ENCODE data around the gene SFR1.

DNA sequence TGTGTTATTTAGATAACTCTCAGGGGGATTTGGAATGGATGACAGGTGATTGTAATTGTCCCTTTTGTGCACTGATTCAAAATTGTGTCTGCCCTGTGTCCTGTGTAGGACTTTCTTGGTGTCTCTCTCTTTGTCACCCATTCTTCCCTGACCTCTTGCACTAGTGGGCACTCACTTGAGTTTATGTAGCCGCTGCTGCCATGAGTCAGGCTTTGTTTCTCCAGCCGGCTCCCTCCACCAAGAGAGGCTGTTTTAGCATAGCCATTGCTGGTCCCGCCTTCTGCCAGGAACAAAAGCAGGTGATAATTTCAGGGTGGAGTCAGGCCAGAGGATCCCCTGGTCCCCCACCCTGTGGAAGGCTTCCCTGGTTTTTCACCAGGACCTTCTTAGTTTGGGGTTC is 44.7 kb upstream of the SFR1 start:
- TF ChIP-seq, protein P1, sequence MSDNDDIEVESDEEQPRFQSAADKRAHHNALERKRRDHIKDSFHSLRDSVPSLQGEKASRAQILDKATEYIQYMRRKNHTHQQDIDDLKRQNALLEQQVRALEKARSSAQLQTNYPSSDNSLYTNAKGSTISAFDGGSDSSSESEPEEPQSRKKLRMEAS (IDR thresholded peaks at IDR 0.05; ENCODE audit: low read depth, low read length): no peak
- TF ChIP-seq CTCF (IDR thresholded peaks at IDR 0.05; ENCODE audit: low read depth, low read length) (no peak), POLR2A (IDR thresholded peaks at IDR 0.05; ENCODE audit: extremely low read depth, insufficient read length) (no peak), MYC (IDR thresholded peaks at IDR 0.05; ENCODE audit: low read depth, low read length) (no peak)
